Choroid plexus epithelial cell (primary cell): ENCODE measurements around the gene SMYD4.

ENCODE experiments used
- DNase-seq: peaks from one replicate; pipeline ENCODE4 v3.0.0-alpha.2; 2010; ENCODE audit warnings: low read depth
- H3K4me3 ChIP-seq: 2 replicates; pipeline ENCODE4 v1.5.1; 2011; ENCODE audit warnings: low read depth, mild to moderate bottlenecking, control low read depth, low read length, moderate library complexity
- TF ChIP-seq, protein P1 (sequence below): conservative IDR thresholded peaks from 2 replicates; pipeline ENCODE4 v1.5.1; 2011; ENCODE audit warnings: low read depth, mild to moderate bottlenecking, control low read depth, inconsistent platforms, low read length, moderate library complexity

Gene SMYD4

DNA sequence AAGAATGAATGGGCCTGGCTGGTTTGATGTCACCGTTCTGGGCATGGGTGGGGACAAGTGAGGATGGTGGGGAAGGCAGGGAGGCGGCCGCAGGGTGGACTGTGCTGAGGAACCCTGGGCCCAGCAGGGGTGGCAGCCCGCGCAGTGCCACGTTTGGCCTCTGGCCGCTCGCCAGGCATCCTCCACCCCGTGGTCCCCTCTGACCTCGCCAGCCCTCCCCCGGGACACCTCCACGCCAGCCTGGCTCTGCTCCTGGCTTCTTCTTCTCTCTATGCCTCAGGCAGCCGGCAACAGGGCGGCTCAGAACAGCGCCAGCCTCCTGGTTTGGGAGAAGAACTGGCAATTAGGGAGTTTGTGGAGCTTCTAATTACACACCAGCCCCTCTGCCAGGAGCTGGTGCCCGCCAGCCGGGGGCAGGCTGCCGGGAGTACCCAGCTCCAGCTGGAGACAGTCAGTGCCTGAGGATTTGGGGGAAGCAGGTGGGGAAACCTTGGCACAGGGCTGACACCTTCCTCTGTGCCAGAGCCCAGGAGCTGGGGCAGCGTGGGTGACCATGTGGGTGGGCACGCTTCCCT is 74.4 kb downstream of the SMYD4 start:
- TF ChIP-seq, protein P1, sequence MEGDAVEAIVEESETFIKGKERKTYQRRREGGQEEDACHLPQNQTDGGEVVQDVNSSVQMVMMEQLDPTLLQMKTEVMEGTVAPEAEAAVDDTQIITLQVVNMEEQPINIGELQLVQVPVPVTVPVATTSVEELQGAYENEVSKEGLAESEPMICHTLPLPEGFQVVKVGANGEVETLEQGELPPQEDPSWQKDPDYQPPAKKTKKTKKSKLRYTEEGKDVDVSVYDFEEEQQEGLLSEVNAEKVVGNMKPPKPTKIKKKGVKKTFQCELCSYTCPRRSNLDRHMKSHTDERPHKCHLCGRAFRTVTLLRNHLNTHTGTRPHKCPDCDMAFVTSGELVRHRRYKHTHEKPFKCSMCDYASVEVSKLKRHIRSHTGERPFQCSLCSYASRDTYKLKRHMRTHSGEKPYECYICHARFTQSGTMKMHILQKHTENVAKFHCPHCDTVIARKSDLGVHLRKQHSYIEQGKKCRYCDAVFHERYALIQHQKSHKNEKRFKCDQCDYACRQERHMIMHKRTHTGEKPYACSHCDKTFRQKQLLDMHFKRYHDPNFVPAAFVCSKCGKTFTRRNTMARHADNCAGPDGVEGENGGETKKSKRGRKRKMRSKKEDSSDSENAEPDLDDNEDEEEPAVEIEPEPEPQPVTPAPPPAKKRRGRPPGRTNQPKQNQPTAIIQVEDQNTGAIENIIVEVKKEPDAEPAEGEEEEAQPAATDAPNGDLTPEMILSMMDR: no peak
- DNase-seq: no peak
- H3K4me3 ChIP-seq: no peak overlapping the region

DNA sequence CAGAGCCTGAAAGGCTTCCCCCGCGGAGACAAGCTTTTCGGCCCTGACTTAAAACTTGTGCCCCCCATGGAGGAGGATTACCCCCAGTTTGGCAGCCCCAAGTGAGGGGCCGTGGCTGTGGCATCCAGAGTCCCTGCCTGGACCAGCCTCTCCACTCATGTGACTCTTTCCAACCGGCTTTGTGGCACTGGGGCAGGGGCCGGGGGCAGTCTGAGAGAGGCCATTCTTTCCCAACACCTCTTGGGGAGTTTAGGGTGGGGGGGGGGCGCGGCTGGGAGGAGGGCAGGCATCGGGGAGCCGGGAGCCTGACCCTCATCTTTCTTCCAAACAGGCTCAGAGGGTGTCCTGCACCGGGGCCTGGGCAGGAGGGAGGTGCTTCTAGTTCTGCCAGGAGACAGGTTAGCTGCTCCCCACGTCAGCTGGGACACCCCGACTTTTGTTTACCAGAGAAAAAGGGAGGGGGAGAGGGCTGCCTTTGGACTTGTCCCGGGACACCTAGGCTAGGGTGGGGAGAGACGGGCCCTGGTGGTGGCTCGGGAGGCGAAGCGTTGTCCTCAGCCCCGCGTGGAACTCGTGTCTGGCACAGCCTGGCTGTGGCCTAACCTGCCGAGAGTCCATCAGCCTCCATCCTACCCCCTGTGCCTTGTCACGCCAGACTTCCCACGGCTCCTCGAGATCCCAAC is 75.1 kb downstream of the SMYD4 start:
- TF ChIP-seq, protein P1: no peak
- DNase-seq: no peak
- no peak overlapping the region for H3K4me3 ChIP-seq

DNA sequence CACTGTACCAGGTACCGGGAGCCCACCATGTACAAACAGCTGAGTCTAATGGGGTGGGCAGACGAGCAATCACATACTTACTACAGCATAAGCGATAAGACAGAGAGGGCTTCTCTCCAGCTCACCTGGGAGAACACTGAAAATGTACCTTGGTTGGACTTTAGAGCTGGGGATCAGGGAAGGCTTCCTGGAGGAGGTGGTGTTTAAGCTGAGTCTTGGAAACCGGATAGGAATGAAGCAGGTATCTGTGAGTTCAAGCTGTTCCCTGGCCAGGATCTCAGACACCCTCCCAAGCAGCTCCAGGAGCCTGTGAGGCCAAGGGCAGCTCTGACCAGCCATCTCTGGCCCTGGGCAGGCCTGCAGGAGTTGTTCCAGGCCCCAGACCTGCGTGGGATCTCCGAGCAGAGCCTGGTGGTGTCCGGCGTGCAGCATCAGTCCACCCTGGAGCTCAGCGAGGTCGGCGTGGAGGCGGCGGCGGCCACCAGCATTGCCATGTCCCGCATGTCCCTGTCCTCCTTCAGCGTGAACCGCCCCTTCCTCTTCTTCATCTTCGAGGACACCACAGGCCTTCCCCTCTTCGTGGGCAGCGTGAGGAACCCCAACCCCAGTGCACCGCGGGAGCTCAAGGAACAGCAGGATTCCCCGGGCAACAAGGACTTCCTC is 75.8 kb downstream of the SMYD4 start:
- H3K4me3 ChIP-seq: no peak overlapping the region
- no peak for DNase-seq
- TF ChIP-seq, protein P1: no peak

- no peak overlapping the region for H3K4me3 ChIP-seq
- DNase-seq: no peak
- TF ChIP-seq, protein P1: no peak
Observed at GRCh38 chr17:1752425-1753262, 77.1 kb downstream of the SMYD4 start.

DNA sequence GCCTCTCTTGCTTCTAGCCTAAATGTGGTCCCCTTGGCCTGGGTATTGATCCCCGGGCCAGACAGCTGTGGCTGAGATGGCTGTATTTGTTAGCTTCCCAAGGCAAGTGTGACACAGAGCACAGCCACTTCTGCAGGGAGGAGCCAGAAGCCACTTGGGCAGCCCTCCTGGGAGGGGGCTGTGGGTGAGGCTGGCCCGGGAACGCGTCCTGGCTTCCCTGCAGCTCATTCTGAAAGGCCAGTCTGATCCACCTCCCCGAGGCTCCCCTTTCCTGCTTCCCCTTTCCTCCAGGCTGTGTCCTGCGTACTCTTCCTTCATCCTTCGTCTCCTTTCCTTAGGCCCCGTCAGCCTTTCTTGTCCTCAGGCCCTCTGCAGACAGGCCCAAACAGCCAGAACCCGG is 79.1 kb downstream of the SMYD4 start:
- H3K4me3 ChIP-seq: no peak overlapping the region
- TF ChIP-seq, protein P1: no peak
- DNase-seq: no peak

DNA sequence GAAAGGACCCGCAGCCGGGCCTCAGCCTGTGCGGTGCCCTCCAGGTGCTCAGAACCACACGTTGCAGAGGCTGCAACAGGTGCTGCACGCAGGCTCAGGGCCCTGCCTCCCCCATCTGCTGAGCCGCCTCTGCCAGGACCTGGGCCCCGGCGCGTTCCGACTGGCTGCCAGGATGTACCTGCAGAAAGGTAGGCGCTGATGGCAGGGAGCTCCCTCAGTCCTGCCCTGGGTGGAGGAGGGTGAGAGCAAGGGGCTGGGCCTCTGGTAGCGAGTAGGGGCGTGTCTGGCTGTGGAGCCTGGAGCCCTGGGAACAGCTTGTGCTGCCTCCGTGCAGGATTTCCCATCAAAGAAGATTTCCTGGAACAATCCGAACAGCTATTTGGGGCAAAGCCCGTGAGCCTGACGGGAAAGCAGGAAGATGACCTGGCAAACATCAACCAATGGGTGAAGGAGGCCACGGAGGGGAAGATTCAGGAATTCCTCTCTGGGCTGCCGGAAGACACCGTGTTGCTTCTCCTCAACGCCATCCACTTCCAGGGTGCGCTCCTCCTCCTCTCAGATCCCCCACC is 82.6 kb downstream of the SMYD4 start:
- DNase-seq: no peak
- H3K4me3 ChIP-seq: no peak overlapping the region
- TF ChIP-seq, protein P1: no peak
